HEK293 (cell line): Measurements from ENCODE around the gene VIPR2.

Experiments used
- CTCF ChIA-PET: fragments of 350-600 bp; formaldehyde crosslinking; extraction: SDS; loops from one replicate; lab custom pipeline; 2021; ENCODE audit warnings: antibody characterized with exemption; lab: Yijun Ruan, JAX
- POLR2A ChIA-PET: fragments of 300-600 bp; formaldehyde crosslinking; extraction: SDS; loops from one replicate; lab custom pipeline; 2020; ENCODE audit warnings: antibody characterized with exemption, inconsistent platforms; lab: Yijun Ruan, JAX
- H3K27ac ChIP-seq: fragments of 200-500 bp; sonication (Bioruptor generic); 2 replicates; pipeline ENCODE4 v1.5.1; 2014; ENCODE audit warnings: low read depth, low read length, control low read depth, inconsistent platforms; ENCODE audit errors: extremely low read depth
- H3K36me3 ChIP-seq, 2 experiments: fragments of 200-500 bp in 1 of 2; sonication (Bioruptor generic) in 1 of 2; 1 replicate in 1 of 2; 2 replicates in 1 of 2; pipeline ENCODE4 v1.5.1; 2014 to 2017; ENCODE audit warnings: inconsistent platforms in 2 of 2, low read length in 2 of 2; ENCODE audit not compliant: control insufficient read depth in 2 of 2, insufficient read depth in 1 of 2
- H3K4me1 ChIP-seq: fragments of 200-500 bp; sonication (Bioruptor generic); 2 replicates; pipeline ENCODE4 v1.5.1; 2014; ENCODE audit warnings: mild to moderate bottlenecking, low read length, inconsistent platforms; ENCODE audit not compliant: control insufficient read depth, insufficient read depth
- H3K4me3 ChIP-seq: 2 replicates; pipeline ENCODE4 v1.5.1; 2011; ENCODE audit warnings: low read depth, mild to moderate bottlenecking, control low read depth, low read length, moderate library complexity
- H3K9me3 ChIP-seq: fragments of 200-500 bp; sonication (Bioruptor generic); 2 replicates; pipeline ENCODE4 v1.5.1; 2014; ENCODE audit warnings: low read depth, low read length, inconsistent platforms; ENCODE audit not compliant: control insufficient read depth, insufficient read depth
- EGR2 ChIP-seq: fragments of 450-650 bp; formaldehyde crosslinking; IDR thresholded peaks from 2 replicates; pipeline ENCODE4 v1.5.1; 2016; ENCODE audit warnings: low read depth, missing biosample characterization, missing genetic modification characterization
- SCRT1 ChIP-seq: fragments of 450-650 bp; formaldehyde crosslinking; IDR thresholded peaks from 2 replicates; pipeline ENCODE4 v1.5.1; 2016; ENCODE audit warnings: missing biosample characterization, missing genetic modification characterization, borderline replicate concordance
- SETDB1 ChIP-seq: IDR thresholded peaks from one replicate; pipeline ENCODE4 v1.6.1; 2017; ENCODE audit warnings: mild to moderate bottlenecking, low read length, moderate library complexity, mixed read lengths; ENCODE audit not compliant: insufficient read length
- YY1 ChIP-seq: fragments of 450-650 bp; formaldehyde crosslinking; IDR thresholded peaks from 2 replicates; pipeline ENCODE4 v1.5.1; 2018; ENCODE audit warnings: missing biosample characterization, missing genetic modification characterization
- ZBTB8A ChIP-seq: fragments of 450-650 bp; formaldehyde crosslinking; IDR thresholded peaks from 2 replicates; pipeline ENCODE4 v1.5.1; 2016; ENCODE audit warnings: missing biosample characterization, missing genetic modification characterization
- ZEB2 ChIP-seq: fragments of 450-650 bp; formaldehyde crosslinking; IDR thresholded peaks from 2 replicates; pipeline ENCODE4 v1.5.1; 2016; ENCODE audit warnings: missing biosample characterization, missing genetic modification characterization
- ZFP37 ChIP-seq: fragments of 450-650 bp; formaldehyde crosslinking; IDR thresholded peaks from 2 replicates; pipeline ENCODE4 v1.5.1; 2016; ENCODE audit warnings: missing biosample characterization, missing genetic modification characterization
- ZNF112 ChIP-seq: fragments of 450-650 bp; formaldehyde crosslinking; IDR thresholded peaks from 2 replicates; pipeline ENCODE4 v1.5.0; 2017; ENCODE audit warnings: missing biosample characterization, missing genetic modification characterization
- ZNF138 ChIP-seq: fragments of 450-650 bp; formaldehyde crosslinking; IDR thresholded peaks from 2 replicates; pipeline ENCODE4 v1.5.1; 2016; ENCODE audit warnings: missing biosample characterization, missing genetic modification characterization, borderline replicate concordance
- ZNF175 ChIP-seq: fragments of 450-650 bp; formaldehyde crosslinking; IDR thresholded peaks from 2 replicates; pipeline ENCODE4 v1.5.1; 2016; ENCODE audit warnings: missing biosample characterization, missing genetic modification characterization
- ZNF184 ChIP-seq: fragments of 450-650 bp; IDR thresholded peaks from 2 replicates; pipeline ENCODE4 v1.5.1; 2018; ENCODE audit warnings: missing biosample characterization, mild to moderate bottlenecking, missing genetic modification characterization
- ZNF211 ChIP-seq: fragments of 450-650 bp; formaldehyde crosslinking; IDR thresholded peaks from 2 replicates; pipeline ENCODE4 v1.5.1; 2016; ENCODE audit warnings: low read depth, missing biosample characterization, missing genetic modification characterization
- ZNF274 ChIP-seq, 2 experiments: fragments of 200-500 bp in 1 of 2; fragments of 450-650 bp in 1 of 2; sonication (Bioruptor generic) in 1 of 2; formaldehyde crosslinking in 1 of 2; IDR thresholded peaks; 2 replicates each; pipeline versions ENCODE4 v1.5.1 to v1.6.1; 2014 to 2016; ENCODE audit warnings: borderline replicate concordance in 1 of 2, inconsistent platforms in 1 of 2, low read length in 1 of 2, missing biosample characterization in 1 of 2, missing genetic modification characterization in 1 of 2
- ZNF292 ChIP-seq: fragments of 450-650 bp; formaldehyde crosslinking; IDR thresholded peaks from 2 replicates; pipeline ENCODE4 v1.5.1; 2016; ENCODE audit warnings: low read depth, missing biosample characterization, missing genetic modification characterization, borderline replicate concordance
- ZNF354C ChIP-seq: fragments of 450-650 bp; formaldehyde crosslinking; IDR thresholded peaks from 2 replicates; pipeline ENCODE4 v1.5.1; 2016; ENCODE audit warnings: missing biosample characterization, missing genetic modification characterization, low read depth, borderline replicate concordance
- ZNF423 ChIP-seq: fragments of 450-650 bp; formaldehyde crosslinking; IDR thresholded peaks from 2 replicates; pipeline ENCODE4 v1.5.1; 2016; ENCODE audit warnings: missing biosample characterization, missing genetic modification characterization
- ZNF433 ChIP-seq: fragments of 450-650 bp; formaldehyde crosslinking; IDR thresholded peaks from 2 replicates; pipeline ENCODE4 v1.5.1; 2016; ENCODE audit warnings: missing biosample characterization, missing genetic modification characterization, low read depth
- ZNF510 ChIP-seq: fragments of 450-650 bp; formaldehyde crosslinking; IDR thresholded peaks from 2 replicates; pipeline ENCODE4 v1.5.1; 2018; ENCODE audit warnings: mild to moderate bottlenecking, missing genetic modification characterization, missing biosample characterization; ENCODE audit not compliant: insufficient replicate concordance
- ZNF558 ChIP-seq: fragments of 450-650 bp; formaldehyde crosslinking; IDR thresholded peaks from 2 replicates; pipeline ENCODE4 v1.5.1; 2016; ENCODE audit warnings: missing biosample characterization, missing genetic modification characterization
- ZNF629 ChIP-seq: fragments of 450-650 bp; formaldehyde crosslinking; IDR thresholded peaks from 2 replicates; pipeline ENCODE4 v1.5.1; 2017; ENCODE audit warnings: missing biosample characterization, missing genetic modification characterization
- ZNF776 ChIP-seq: fragments of 450-650 bp; formaldehyde crosslinking; IDR thresholded peaks from 2 replicates; pipeline ENCODE4 v1.5.0; 2017; ENCODE audit warnings: missing biosample characterization, missing genetic modification characterization, borderline replicate concordance
- ZSCAN23 ChIP-seq: fragments of 450-650 bp; formaldehyde crosslinking; IDR thresholded peaks from 2 replicates; pipeline ENCODE4 v1.5.1; 2016; ENCODE audit warnings: missing biosample characterization, missing genetic modification characterization
- TF ChIP-seq, protein P1 (sequence below): fragments of 450-650 bp; IDR thresholded peaks from 2 replicates; pipeline ENCODE4 v1.5.1; 2018; ENCODE audit warnings: missing biosample characterization, mild to moderate bottlenecking, missing genetic modification characterization
- TF ChIP-seq, protein P2 (sequence below): IDR thresholded peaks from 2 replicates; pipeline ENCODE4 v1.6.1; 2011; ENCODE audit warnings: mild to moderate bottlenecking, low read depth, low read length, borderline replicate concordance
- TF ChIP-seq, protein P3 (sequence below): fragments of 450-650 bp; formaldehyde crosslinking; IDR thresholded peaks from 2 replicates; pipeline ENCODE4 v1.5.1; 2017; ENCODE audit warnings: missing biosample characterization, missing genetic modification characterization
- TF ChIP-seq, protein P4 (sequence below): fragments of 450-650 bp; formaldehyde crosslinking; IDR thresholded peaks from 2 replicates; pipeline ENCODE4 v1.5.1; 2016; ENCODE audit warnings: missing biosample characterization, missing genetic modification characterization

VIPR2 gene

DNA sequence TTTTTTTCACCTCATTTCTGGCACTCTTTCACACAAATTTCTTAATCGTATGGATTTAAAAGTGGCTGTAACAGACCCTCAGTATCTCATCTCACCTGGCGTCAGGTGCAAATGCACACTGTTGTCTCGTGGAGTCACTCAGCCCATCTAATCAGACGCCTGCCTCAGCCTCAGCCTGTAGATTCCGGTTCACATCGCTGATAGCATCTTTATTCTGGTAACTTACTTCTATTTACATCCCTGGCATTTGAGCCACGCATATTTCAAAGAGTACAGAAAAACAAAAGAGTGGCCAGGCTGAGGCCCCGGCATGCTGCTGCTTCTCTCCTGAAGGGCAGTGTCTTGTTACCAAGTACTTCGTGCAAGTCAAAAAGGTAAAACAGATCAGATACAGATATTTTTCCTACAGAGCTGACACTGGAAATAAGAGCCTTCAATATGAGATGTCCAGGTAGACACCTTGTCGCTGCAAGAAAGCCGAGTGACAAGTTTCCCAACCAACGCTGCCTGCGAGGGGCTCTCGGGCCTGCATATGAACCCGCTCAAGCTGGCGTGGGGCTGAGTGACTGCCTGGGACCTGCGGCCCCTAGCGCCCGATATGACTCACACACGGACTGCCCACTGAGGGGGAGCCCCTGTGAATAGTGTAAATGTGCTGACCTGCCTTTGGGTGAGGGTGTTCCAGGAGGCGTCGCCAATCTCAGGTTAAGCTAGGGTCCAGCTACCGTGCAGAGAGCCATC is 4.3 kb downstream of the VIPR2 start (continued):
- TF ChIP-seq ZSCAN23 (tag by site-specific recombination) = no peak

DNA sequence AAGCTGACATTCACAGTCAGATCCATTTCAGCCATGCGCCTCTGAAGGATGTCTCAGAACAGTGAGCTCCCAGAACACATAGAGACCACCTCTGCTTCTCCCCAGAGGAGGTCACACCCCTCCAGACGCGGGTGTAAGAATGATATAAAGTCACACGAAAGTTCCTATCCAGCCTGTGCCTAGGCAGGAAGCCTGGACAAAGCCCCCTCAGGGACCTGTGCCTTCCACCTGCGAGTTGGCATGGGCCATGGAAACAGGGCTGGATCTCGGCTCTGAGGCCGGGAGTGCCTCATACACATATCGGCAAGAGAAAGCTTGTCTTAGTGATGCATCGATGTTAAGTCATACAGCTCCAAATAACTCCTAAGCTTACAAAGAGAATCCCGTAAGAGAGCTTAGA is 5.0 kb downstream of the VIPR2 start:
- POLR2A ChIA-PET = no interaction called here
- Histone ChIP-seq H3K4me3 (no peak overlapping the region), H3K9me3 (no peaks in the 10 kb centered on the region), H3K4me1 (no peaks in the 10 kb centered on the region), H3K27ac (no peak overlapping the region), H3K36me3 (no peaks in the 10 kb centered on the region)
- TF ChIP-seq ZNF423 (no peak), SETDB1 (no peak), ZNF274 (IDR thresholded peaks at IDR 0.05; ENCODE audit: low read length) (no peak), ZNF274 (tag by site-specific recombination; IDR thresholded peaks at IDR 0.05; ENCODE audit: borderline replicate concordance) (no peak), ZNF776 (tag by site-specific recombination) (no peak), ZNF175 (tag by site-specific recombination) (no peak)
- CTCF ChIA-PET = no interaction called here

DNA sequence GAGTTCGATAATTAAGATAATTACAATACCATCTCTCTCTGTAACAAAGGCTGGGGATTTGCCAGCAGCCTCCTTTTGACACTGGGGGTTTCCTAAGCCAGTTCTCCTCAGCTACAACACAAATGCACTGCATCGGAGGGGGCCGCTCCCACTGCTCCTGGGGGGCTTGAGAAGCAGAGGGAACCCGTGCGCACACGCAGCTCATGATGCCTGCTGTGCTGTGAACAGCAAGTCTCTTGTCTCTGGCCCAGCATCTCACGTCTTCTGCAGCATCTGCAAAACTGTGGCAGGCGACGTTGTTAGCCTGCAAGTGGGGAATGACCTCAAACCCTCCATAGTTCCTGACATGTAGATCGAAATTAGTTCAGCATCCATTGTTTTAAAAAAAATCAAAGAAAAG is 5.5 kb downstream of the VIPR2 start:
- no peak overlapping the region for H3K4me3 ChIP-seq
- no peaks in the 10 kb centered on the region for H3K36me3 ChIP-seq
- H3K27ac ChIP-seq = no peak overlapping the region
- no peaks in the 10 kb centered on the region for H3K4me1 ChIP-seq
- POLR2A ChIA-PET = no interaction called here
- TF ChIP-seq, protein P1, sequence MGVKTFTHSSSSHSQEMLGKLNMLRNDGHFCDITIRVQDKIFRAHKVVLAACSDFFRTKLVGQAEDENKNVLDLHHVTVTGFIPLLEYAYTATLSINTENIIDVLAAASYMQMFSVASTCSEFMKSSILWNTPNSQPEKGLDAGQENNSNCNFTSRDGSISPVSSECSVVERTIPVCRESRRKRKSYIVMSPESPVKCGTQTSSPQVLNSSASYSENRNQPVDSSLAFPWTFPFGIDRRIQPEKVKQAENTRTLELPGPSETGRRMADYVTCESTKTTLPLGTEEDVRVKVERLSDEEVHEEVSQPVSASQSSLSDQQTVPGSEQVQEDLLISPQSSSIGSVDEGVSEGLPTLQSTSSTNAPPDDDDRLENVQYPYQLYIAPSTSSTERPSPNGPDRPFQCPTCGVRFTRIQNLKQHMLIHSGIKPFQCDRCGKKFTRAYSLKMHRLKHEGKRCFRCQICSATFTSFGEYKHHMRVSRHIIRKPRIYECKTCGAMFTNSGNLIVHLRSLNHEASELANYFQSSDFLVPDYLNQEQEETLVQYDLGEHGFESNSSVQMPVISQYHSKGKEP (tag by site-specific recombination) = no peak
- TF ChIP-seq SCRT1 (tag by site-specific recombination) (no peak), ZNF423 (no peak), ZNF354C (no peak), ZNF211 (tag by site-specific recombination) (no peak), ZNF292 (no peak), ZBTB8A (tag by site-specific recombination) (no peak)
- TF ChIP-seq, protein P2, sequence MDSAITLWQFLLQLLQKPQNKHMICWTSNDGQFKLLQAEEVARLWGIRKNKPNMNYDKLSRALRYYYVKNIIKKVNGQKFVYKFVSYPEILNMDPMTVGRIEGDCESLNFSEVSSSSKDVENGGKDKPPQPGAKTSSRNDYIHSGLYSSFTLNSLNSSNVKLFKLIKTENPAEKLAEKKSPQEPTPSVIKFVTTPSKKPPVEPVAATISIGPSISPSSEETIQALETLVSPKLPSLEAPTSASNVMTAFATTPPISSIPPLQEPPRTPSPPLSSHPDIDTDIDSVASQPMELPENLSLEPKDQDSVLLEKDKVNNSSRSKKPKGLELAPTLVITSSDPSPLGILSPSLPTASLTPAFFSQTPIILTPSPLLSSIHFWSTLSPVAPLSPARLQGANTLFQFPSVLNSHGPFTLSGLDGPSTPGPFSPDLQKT = no peak
- TF ChIP-seq, protein P3, sequence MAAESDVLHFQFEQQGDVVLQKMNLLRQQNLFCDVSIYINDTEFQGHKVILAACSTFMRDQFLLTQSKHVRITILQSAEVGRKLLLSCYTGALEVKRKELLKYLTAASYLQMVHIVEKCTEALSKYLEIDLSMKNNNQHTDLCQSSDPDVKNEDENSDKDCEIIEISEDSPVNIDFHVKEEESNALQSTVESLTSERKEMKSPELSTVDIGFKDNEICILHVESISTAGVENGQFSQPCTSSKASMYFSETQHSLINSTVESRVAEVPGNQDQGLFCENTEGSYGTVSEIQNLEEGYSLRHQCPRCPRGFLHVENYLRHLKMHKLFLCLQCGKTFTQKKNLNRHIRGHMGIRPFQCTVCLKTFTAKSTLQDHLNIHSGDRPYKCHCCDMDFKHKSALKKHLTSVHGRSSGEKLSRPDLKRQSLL (tag by site-specific recombination) = no peak
- no peaks in the 10 kb centered on the region for H3K9me3 ChIP-seq
- CTCF ChIA-PET = interaction anchor here (0.6 kb wide), 1 partner anchor 35 kb away, joined by 3 read pairs; no protein-coding TSS in a partner anchor

DNA sequence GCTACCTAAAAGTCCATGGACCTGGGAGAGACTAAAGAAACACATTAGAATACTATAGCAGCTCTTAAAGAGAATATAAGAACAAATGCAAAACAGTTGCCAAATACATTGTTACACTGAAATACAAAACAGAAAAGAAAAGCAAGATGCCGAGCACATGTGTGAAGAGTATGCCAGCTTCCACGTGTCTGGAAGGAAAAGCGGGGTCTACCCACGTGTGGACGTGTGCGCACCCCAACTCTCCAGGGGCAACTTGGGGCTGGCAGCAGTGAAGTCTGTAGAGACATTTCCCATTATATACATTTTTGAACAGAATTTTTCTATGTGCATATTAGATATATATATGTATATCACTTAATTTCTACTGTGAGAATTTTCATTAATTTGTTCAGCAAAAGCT is 6.2 kb downstream of the VIPR2 start:
- H3K4me3 ChIP-seq = no peak overlapping the region
- ChIA-PET POLR2A (no interaction called here), CTCF (interaction anchor here (0.6 kb wide), 1 partner anchor 35 kb away, joined by 3 read pairs; no protein-coding TSS in a partner anchor)
- no peak overlapping the region for H3K27ac ChIP-seq
- no peaks in the 10 kb centered on the region for H3K36me3 ChIP-seq
- no peaks in the 10 kb centered on the region for H3K9me3 ChIP-seq
- H3K4me1 ChIP-seq = no peaks in the 10 kb centered on the region
- TF ChIP-seq ZNF184 = no peak
- TF ChIP-seq ZNF112 (tag by site-specific recombination) = no peak
- no peak for TF ChIP-seq EGR2 (tag by site-specific recombination)
- no peak for TF ChIP-seq ZEB2 (tag by site-specific recombination)
- TF ChIP-seq ZNF629 (tag by site-specific recombination) = no peak
- no peak for TF ChIP-seq ZFP37 (tag by site-specific recombination)
- no peak for TF ChIP-seq ZNF510 (tag by site-specific recombination)
- TF ChIP-seq YY1 = no peak
- TF ChIP-seq ZNF558 = no peak
- no peak for TF ChIP-seq ZNF433
- TF ChIP-seq, protein P4, sequence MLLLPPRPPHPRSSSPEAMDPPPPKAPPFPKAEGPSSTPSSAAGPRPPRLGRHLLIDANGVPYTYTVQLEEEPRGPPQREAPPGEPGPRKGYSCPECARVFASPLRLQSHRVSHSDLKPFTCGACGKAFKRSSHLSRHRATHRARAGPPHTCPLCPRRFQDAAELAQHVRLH (tag by site-specific recombination) = no peak
- TF ChIP-seq ZNF138 (tag by site-specific recombination) = no peak
